GM18505 (cell line): ENCODE data around the gene SHFL.

Source experiments
- ATAC-seq: cut with Tn5 transposase; IDR thresholded peaks from one replicate; pipeline ENCODE4 v1.9.1; 2021; ENCODE audit not compliant: unreplicated experiment
- POLR2A ChIP-seq: IDR thresholded peaks from 4 replicates; pipeline ENCODE4 v1.6.1; 2011; ENCODE audit warnings: borderline replicate concordance; ENCODE audit not compliant: insufficient read depth, insufficient read length; ENCODE audit errors: extremely low read depth

SHFL gene

DNA sequence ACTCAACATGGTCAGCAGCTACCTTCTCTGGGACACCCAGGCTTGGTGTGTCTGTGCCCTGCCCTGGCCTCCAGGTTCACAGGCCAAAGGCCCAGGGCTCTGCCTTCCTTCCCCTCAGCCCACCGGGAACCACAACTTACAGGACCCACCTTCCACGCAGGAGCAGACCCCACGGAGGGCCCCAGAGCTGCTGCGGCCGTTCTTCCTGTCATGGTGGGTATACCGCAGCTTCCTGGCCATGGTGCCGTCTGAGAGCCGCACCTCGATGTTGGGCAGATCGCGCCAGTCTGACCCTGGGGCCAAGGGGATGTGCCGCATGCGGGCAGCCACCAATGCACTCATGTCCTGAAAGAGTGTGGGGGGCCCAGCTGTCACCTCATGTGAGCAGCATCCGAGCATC lies 50.8 kb downstream of the SHFL start:
- no peak for TF ChIP-seq POLR2A
- ATAC-seq = no peak

DNA sequence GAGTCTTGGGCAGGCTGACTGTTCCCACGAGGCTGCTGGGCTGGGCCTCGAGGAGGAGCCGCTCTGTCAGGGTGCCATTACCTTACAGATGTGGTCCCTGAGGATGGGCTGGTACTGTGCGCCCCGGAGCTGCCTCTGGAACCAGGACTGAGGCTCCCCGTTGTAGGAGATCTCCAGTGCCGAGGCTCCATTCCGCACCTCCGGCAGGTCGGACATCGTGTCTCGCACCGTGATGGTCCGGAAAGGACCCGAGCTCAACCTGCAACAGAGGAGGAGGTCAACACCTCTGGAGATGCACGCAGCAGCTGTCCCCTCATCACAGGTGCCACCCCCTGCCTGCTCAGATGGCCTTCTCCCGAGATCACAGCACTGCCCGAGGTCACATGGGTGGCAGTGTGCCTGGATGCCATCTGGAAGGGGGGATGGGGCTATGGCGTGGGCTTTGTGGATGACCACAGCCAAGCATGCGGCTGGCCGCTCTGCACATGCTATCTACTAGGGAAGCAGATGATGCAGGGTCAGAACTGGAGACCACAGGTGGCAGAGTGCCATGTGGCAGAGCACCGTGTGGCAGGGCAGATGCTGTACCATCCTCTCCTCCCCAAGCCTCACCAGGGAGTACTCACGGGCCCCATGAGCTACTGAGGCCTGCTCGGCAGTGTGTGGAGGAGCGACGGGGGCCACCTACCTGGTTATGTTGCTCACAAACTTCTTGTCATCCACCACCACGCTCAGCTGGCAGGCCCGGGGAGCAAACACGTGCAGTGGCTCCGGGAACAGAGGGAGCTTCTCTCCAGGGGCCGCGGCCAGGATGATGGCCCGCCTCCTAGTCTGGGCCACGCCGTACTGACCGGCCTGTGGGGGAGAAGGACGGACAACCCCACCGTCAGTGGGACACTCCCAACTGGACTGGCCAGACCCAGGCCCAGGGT lies 51.9 kb downstream of the SHFL start:
- TF ChIP-seq POLR2A = no peak
- no peak for ATAC-seq

DNA sequence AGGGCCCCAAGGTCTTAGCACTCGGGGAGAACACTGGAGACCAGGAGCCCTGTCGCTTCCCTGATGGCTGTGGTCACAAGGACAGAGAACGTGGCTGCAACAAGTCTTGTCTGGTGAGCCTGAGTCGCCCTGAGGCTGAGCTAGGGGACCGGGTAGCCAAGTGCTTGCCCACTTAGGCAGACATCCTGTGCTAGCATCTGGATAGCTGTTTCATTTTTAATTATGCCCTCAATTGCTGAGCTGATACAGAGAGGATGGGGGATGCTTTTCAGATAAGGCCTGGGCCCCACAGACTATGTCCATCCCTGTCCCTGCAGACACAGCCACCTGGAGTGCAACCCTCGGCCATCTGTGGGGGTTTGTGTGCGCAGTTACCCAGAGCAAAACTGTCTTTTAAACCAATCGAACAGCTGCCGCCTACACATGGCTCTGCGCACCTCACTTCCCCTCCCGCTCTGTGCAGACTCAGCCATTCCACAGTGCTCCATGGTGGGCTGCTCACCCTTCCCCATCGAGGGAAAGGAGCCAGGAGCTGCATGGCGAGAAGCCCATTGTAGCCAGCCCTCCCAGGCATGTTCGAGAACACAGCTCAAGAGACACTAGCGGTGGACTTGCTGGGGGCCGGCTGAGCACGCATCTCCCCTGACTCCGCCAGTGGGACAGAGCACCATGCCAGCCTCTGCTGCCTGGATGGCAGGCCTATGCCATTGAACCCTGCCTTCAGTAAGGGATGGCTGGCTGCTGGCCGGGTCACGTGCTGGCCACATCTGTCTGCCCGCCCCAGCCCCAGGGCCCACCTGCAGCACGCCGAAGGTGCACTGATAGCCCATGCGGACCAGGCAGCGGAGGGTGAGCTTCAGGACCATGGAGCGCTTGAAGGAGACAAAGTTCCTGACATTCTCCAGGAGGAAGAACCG lies 53.0 kb downstream of the SHFL start:
- ATAC-seq = no peak
- no peak for TF ChIP-seq POLR2A

DNA sequence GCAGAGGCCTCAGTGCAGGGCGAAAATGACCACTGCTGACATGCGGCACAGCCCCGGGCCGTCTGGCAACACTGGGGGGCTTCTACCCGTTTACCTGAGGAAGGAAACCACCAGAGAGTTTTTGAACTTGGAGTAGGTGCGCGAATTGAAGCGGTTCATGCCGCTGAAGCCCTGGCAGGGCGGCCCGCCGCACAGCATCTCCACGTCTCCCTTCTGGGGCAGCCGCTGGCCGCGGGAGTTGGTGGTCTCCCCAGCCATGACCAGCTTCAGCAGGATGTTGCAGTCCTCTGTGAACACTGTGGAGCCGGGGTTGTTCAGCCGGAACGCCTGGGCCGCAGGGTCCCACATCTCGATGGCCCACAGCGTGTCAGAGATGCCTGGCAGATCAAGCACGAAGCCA lies 53.8 kb downstream of the SHFL start:
- no peak for ATAC-seq
- TF ChIP-seq POLR2A = no peak

DNA sequence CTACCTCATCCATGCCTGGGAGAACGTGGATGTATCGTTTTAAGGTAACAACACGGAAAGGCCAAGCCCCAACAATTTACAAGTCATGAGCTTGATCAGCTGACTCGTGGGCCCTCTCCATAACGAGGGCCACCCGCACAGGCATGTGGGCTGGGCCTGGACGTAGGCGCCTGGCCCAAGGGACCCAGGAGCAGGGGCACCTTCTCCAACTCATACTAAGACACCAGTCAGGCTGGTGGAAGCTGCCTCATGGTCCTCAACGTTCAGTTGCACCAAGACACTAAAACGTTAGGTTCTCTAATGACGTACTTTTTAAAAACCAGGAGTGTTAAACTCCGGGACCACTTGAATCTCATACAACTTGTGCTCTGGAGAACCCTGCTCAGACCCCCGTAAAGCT lies 55.4 kb downstream of the SHFL start:
- no peak for ATAC-seq
- TF ChIP-seq POLR2A = no peak

DNA sequence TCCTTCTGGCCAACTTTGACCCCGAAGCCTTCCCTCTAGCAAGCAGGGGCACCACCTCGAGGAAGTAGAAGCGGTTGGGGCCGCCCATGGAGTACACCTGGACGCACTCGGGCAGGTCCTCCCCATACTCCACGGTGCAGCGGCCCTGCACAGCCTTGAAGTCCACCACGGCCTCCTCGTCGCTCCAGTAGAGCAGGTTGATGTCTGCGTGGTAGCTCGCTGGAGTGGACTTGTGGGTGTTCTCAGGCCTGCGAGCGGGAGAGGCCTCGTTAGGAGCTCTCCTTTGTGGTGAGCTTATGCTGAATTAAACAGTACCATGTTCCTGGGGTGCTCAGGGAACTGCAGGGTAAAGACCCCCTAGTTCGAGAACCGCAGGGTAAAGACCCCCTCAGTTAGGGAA lies 55.9 kb downstream of the SHFL start:
- no peak for ATAC-seq
- TF ChIP-seq POLR2A = no peak
